Keratinocyte (primary cell): ENCODE results near the gene PDGFB.

Source experiments
- EZH2 ChIP-seq: IDR thresholded peaks from one replicate; pipeline ENCODE4 v1.6.1; 2012; ENCODE audit warnings: inconsistent platforms, mild to moderate bottlenecking, low read length, moderate library complexity
- TF ChIP-seq, protein P1 (sequence below), 3 experiments: IDR thresholded peaks in 1 of 3; conservative IDR thresholded peaks in 1 of 3; optimal IDR thresholded peaks in 1 of 3; 2 replicates in 2 of 3; 3 replicates in 1 of 3; pipeline versions ENCODE3 to v1.5.1; 2011; ENCODE audit warnings: low read length in 3 of 3, mild to moderate bottlenecking in 3 of 3, moderate library complexity in 2 of 3, control low read depth in 1 of 3, inconsistent platforms in 1 of 3; ENCODE audit not compliant: insufficient read depth in 2 of 3; ENCODE audit errors: extremely low read depth in 1 of 3

DNA sequence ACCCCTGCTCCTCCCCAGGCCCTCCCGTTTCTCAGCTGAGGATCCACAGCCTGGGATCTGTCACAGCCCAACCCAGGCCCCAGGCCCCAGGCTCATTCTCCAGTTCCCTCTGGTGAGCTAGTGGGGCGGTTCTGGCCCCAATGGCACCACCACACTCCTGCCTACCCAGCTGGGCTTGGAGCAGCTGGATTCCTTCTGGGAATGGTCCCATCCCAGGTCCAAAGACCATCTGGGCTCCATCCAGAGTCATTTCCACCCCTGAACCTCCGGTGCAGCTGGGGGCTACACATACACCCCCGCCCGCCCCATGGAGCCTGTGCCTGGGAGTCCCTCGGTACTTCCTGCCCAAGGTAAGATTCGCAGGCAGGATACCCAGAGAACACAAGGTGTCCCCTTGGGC is 35.5 kb upstream of the PDGFB start:
- TF ChIP-seq EZH2 = no peak
- TF ChIP-seq, protein P1, sequence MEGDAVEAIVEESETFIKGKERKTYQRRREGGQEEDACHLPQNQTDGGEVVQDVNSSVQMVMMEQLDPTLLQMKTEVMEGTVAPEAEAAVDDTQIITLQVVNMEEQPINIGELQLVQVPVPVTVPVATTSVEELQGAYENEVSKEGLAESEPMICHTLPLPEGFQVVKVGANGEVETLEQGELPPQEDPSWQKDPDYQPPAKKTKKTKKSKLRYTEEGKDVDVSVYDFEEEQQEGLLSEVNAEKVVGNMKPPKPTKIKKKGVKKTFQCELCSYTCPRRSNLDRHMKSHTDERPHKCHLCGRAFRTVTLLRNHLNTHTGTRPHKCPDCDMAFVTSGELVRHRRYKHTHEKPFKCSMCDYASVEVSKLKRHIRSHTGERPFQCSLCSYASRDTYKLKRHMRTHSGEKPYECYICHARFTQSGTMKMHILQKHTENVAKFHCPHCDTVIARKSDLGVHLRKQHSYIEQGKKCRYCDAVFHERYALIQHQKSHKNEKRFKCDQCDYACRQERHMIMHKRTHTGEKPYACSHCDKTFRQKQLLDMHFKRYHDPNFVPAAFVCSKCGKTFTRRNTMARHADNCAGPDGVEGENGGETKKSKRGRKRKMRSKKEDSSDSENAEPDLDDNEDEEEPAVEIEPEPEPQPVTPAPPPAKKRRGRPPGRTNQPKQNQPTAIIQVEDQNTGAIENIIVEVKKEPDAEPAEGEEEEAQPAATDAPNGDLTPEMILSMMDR (optimal IDR thresholded peaks at IDR 0.05 in 1 of 3, IDR thresholded peaks at IDR 0.05 in 1 of 3, conservative IDR thresholded peaks at IDR 0.05 in 1 of 3; ENCODE audit: extremely low read depth in 1 of 3, insufficient read depth in 2 of 3, low read length in 3 of 3) = no peak
